GM18520 (cell line): ENCODE results near the gene HACL1.
"Not testable (repeated sequence)": the region's sequence is repeated elsewhere in the genome, so short reads cannot be mapped to it uniquely, and the experiment has no call there.

ENCODE experiments used
- ATAC-seq: cut with Tn5 transposase; IDR thresholded peaks from one replicate; pipeline ENCODE4 v1.9.1; 2021; ENCODE audit not compliant: unreplicated experiment

Gene HACL1

DNA sequence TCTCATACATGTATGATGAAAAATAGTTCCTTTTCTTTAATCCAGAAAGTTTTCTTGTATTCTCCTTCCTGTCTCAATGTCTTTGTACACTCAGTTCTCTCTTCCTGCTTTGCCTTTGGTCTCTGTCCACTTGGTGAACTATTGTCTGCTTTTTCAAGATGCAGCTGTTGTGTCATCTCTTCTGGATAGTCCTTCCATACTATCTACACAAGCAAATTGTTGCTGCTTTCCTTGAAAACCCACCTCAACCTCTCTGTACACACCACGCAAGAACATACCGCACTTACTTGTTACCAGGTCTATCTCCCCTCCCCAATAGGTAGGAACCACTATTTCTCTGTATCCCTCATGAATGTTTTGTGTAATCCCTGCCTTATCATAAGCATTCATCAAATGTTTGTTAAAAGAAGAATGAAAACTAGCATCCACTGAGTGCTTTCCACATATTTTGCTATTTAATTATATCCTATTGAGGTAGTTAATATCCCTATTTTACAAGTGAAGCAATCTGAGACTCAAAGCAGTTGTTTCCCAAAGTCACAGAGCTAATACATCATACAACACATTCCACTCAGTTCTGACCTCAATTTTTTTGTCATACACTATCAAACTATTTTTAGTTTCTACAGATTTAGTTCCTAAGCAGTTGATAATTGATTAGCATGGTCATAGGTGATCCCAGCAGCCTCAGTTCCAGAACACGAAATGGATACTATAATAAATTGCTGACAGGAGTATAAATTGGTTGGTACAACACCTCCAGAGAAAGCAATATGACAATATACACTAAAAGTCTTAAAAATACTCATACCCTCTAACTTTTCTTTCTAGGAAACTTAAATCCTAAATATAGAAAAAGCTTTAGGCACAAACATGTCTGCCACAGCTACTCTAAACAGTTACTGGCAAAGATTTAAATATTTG is 19.6 kb downstream of the HACL1 start:
- ATAC-seq: no peak

DNA sequence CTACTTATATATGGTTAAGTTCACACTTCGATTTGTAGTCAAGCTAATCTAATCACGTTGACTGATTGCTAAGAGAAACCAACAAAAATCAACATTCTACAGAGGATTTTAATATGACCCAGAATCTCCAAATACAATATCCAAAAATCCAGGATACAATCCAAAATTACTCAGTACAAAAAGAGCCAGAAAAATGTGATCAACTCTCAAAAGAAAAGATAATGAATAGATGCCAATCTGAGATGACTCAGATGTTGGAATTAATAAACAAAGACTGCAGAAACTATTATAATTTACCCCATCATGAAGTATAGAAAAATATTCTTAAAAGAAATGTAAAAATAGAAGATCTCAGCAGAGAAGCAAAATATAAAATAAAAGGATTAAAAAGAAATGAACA is 22.3 kb downstream of the HACL1 start:
- ATAC-seq: no peak

DNA sequence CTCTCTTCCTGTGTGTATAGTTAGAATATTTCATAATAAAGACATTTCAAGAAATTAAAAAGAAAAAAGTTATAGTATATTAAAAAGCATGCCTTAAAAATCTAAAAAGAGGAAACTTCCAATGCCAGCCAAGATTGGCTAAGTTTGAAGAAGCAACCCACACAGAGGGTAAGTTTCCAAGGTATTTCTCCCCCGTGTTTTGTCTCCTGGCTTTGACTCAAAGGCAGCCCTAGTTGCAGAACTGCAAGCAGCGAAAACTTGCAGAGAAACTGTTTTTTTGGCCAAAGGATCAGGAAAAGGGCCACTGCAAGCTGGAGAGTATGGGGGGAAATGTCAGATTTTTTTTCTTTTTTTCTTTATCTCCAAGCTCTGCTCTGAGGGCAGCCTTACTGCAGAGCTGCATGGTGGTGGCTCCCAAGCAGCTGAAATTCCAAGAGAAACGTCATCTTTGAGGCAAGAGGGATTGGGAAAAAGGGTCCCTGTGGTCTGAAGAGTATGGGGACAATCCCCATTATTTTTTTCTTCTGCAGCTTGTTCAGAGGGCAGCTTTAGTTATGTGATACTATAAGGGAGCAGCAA is 23.0 kb downstream of the HACL1 start:
- no peak for ATAC-seq

DNA sequence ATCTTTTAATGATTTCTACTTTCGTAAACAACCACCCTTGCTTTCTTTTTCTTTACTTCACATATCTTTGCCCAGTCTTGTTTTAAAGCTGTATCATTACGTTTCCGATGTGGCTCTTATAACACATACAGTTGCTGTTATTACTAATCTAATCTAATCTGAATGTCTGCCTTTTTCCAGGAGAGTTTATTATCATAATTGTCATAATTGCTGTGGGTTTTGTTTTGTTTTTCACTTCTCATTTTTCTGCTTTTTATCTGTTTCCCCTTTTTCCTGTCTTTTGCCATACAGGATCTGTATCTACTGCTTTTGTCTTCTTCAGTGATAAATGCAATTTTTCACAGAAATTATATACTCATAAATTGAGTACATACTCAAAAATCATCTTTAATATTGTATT is 24.9 kb downstream of the HACL1 start:
- no peak for ATAC-seq

DNA sequence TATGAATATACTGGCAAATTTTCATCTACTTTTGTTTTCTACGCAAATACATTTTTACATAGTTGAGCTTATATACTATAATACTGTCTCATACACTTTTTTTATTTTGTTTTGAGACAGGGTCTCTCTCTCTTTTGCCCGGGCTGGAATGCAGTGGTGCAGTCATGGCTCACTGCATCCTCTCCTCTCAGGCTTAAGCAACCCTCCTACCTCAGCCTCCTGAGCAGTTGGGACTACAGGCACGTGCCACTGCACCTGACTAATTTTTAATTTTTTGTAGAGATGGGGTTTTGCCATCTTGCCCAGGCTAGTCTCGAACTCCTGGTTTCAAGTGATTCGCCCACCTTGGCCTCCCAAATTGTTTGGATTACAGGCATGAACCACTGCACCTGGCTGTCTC is 25.9 kb downstream of the HACL1 start:
- ATAC-seq: no peak

DNA sequence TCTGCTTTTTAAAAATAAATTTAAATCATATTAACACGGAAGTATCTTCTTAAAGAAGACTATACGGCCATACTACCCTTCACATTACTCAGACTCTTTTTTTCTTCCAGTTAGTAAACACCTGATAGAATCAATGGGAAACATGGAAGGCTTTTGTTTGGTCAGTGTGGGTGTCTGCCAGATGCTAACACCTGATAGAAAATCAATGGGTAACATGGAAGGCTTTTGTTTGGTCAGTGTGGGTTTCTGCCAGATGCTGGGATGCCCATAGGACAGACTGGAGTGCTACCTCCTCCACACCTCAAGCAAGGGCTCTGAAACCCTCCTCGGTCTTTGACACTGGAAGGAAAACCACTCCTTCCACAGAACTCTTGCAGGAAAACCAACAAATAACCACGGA is 29.2 kb downstream of the HACL1 start:
- no peak for ATAC-seq

DNA sequence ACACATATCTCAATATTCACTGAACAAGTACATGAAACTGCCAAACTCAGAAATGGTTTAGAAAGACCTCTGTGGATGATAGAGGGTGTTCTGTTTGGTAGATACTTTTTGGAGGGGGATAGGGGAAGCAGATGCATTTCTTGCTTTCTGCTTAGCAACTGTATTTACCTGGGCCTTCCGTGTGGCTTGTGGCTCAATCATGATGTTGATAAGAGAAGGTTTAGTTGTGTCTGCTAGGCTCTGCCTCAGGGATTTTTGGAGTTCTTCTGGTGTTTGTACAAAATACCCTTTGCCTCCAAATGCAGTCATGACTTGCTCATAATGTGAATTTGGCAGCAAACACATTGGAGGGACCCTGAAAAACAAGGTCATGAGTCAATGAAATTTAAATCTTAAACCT is 38.2 kb downstream of the HACL1 start:
- ATAC-seq: no peak

DNA sequence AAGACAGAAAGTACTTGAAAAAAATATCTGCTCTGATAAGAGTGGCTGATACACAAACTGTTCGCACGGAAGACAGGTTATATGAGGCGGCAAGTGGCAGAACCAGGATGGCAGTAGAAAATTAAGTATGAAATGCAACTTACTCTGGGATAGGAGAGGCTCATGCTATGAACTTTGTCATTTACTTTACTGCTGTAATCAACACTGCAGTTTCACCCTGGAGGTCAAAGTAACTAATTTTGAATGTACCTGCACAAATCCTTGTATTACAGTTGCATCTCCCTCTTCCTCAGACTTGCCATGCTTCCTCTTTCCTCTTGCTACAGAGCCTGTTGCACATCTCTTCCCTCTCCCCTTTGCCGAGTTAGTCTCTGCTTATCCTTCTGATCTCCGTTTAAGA is 38.8 kb downstream of the HACL1 start:
- ATAC-seq: no peak

DNA sequence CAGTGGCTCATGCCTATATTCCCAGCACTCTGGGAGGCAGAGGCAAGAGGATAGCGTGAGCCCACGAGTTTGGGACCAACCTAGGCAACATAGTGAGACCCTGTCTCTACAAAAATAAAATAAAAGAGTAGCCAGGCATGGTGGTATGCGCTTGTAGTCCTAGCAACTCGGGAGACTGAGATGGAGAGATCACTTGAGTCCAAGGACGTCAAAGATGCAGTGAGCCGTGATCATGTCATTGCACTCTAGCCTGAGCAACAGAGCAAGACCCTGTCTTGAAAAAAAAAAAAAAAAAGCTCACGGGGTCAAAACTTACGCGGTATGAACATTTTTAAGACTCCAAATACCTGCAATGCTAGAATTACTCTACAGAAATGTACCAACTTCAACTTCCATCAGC is 42.8 kb downstream of the HACL1 start:
- ATAC-seq: no peak

DNA sequence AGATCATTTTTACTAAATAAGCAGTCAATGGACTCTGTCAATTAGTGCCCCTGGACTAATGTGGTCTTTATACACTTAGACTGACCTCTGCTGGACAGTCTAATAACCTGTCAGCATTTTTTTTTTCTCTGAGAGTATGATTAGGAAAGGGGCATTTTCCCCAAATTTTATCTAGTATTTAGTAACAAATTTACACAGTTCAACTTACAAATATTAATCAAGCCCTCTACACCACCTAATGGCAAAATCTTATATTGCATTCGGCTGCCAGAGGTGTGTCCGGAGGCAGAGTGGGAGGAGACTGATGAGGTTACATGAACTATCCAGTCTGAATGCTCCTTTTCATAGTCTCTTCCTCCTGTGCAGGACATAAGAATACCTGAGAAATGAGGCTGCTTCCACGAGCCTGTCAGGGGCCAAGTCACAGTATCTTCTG is 43.8 kb downstream of the HACL1 start:
- ATAC-seq: peak; percentile 41

DNA sequence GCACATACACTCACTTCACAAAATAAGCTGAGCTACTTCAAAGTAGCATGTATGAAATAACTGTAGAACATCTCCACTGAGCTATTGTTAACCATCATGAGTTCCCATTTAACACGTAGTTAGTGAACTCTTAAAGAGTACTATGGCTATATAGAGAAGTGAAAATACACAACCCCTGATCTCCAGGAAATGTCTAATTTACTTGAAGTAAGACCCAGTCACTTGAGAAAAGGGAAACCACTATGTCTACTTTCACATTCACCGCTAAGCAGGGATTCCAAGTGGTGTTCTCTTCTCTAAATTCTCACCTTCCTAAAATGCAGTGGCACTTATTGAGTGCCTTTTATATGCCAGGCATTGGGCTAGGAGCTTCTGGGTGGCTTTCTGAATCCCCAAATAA is 44.9 kb downstream of the HACL1 start:
- peak; percentile 72 for ATAC-seq

DNA sequence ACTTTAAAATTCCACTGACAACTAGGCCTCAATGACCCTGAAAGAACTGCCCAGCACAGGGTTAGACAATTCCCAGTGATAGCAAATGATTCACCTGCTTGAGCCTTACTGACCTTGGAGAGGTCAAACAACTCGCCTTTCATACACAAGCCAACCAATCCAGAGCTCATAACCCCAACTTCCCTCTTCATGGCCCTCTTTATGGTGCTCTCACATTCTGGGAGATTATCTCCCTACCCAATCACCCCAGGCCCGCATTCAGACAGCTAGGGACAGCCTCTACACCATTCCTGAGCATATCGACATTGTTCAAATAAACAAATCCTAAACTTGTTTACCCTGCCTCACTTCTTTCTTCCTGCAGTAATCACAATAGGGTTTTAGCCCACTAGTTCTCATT is 47.6 kb downstream of the HACL1 start:
- no peak for ATAC-seq

DNA sequence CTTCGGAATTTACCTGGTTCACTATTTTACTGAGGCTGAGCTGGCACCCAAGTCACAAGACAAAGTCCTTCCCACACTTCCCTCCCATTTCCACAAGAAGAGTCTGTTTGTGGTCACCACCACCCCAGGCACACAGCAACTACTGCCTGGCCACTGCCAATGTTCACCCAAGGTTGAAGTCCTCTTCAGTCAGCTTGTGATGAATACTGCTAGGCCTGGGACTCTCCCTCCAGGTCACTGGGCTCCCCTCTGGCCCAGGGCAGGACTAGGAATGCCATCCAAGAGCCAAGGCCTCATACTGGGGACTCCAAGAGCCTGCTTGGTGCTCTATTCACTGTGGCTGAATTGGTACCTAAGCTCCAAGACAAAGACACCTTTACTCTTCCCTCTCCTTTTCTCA is 49.5 kb downstream of the HACL1 start:
- no peak for ATAC-seq

DNA sequence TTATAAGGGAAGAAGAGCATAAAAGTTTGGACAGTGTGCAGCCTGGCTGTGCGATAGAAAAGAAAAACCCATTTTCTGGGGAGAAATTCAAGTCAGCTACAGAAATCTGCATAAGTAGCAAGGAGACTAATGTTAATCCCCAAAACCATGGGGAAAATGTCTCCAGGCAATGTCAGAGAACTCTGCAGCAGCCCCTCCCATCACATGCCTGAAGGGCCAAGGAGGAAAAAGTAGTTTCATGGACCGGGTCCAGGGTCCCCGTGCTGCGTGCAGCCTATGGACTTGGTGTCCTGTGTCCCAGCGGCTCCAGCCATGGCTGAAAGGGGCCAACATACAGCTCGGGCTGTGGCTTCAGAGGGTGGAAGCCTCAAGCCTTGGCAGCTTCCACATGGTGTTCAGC is 51.5 kb downstream of the HACL1 start:
- no peak for ATAC-seq

DNA sequence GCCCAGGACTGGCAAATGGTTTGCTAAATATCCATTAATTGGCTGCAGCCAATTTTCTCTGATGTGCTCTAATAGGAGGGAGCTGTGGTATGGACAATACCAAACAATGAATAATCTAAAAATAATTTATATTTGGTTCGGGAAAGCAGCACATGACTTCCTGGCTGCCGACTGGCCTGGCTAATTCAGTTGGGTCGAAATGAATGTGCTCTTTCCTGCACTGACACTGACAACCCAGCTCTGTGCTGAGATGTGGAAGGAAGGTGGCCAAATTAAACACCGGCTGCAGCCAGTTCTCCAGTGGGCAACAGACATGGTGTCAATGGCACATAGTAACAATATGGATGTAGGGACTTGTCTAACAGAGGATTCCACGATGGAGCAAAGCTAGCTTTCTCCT is 58.8 kb downstream of the HACL1 start:
- ATAC-seq: no peak

DNA sequence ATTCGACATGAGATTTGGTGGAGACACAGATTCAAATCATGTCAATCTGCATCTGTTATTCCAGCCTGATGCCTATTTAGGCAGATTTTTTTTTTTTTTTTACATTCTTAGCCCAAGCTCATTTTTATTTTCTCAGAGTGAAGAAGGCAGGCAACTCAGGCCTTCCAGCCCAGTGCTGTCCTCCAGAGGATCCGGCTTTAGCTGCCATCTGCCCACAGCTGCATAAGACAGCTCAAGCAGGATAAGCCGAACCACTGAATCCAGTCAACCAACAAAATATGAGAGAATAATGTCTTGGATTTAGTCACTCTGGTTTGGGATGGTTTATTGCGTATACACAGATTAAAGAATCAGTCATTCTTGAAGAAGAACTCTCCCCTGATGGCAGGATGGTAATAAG is 60.0 kb downstream of the HACL1 start:
- no peak for ATAC-seq

DNA sequence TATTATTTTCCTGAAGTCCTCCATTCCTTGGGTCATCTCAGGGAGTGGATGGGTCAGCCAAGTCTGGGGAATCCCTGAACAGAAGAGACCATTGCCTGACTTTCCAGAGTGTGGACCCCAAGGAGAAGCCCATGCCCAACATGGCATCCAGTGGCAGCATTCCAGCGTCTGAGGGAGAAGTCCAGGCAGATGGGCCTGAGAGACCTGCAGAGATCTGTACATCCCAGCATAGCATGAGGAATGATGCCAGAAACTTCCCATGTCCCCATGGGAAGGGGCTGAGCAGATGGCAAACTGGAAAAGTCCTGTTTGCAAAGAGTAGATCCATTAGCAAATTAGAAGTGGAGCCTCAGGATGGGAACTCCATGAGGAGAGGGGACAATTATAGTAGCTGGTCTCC is 62.3 kb downstream of the HACL1 start:
- ATAC-seq: no peak

DNA sequence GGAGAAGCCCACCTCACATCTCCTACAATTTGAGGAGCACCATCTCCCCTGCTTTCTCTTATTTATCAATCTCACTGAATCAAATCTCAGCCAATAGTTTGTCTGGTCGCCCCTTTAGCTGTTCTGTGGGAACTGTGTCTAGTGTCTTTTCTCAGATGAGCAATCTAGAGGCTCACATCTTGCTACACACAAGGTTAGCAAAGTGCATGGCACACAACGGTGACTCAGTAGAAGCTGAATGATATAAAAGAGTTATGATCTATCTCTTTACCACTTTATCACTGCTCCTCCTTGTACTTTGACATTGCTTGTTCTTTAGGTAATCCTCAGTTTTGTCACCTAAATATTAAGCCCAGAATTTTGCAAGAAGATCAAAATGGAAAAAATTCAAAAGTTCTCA is 63.0 kb downstream of the HACL1 start:
- ATAC-seq: no peak

DNA sequence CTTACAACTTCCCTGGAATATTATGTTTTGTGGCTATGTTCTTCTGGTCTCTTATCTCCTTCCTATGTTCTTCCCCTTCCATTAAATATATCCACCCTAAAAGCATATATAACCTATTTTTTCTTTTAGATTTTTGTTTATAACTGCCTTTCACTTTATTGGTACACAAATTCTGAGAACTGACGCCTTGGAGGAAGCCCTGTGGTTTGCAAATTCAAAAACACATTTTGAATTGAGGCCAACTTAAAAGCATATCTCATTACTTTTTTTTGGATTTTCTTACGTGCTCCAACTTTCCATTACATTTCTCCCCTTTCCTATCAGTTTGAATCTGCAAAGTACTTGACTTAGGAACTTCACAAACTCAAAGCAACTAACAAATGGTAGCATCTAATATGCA is 64.5 kb downstream of the HACL1 start:
- ATAC-seq: no peak

DNA sequence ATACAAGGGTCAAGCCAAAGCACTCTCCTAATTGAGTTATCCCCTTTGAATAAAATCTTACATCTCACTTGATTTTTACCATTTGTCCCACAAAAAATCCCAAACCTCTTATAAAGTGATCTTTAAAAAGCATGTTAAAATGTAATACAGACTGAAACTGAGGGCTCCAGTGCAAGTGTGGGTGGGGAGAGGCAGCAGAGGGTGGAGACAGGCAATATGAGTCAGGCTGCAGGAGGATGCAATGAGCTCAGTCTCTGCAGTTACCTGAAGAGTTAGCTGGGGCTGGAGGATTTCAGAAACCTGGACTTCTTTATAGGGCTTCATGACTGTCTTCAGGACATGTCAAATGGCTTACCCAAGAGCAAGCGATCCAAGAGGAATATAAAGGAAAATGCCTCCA is 65.6 kb downstream of the HACL1 start:
- ATAC-seq: no peak

DNA sequence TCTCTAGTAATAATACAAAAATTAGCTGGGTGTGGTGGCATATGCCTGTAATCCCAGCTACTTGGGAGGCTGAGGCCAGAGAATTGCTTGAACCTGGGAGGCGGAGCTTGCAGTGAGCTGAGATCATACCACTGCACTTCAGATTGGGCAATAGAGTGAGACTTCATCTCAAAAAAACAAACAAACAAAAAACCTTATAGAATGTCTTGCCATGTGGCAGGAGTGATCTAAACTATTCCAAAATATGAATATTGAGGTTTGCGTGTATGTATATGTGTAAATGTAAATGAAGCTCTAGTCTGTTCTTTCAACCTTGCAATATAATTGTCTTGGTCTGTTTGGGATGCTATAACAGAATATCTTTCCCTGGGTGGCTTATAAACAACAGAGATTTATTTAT is 68.8 kb downstream of the HACL1 start:
- not testable (repeated sequence) for ATAC-seq

DNA sequence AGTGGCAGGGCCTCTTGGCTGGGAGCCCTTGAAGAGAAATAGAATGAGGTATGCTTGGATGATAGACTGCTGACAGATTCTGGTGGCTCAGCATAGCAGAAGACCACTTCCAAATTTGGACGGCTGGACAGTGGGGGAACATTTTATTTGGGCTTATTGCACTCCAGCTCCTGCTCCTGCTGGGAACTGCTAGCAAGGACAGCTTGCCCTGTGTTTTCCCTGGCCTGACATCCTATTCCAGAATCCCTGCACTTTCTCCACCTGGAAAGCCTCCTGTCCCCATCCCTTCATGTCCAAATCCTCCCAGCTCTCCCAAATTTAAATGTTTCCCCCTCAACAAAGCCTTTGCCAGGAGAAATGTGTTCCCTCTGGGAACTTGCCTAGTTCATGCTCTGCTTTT is 70.0 kb downstream of the HACL1 start:
- no peak for ATAC-seq
